HG02840 (cell line): ENCODE measurements around the gene G6PD.
A peak's percentile ranks its signal among the peaks of the same experiment; 100 is the strongest.
"Not testable (repeated sequence)": the region's sequence is repeated elsewhere in the genome, so short reads cannot be mapped to it uniquely, and the experiment has no call there.

Source experiments
- ATAC-seq: cut with Tn5 transposase; IDR thresholded peaks from one replicate; pipeline ENCODE4 v1.9.1; 2021; ENCODE audit warnings: mild to moderate bottlenecking, moderate library complexity, moderate number of reproducible peaks; ENCODE audit not compliant: unreplicated experiment, low FRiP score

Gene G6PD

GRCh38 chrX:154546354-154547244, at the start of gene G6PD:
Gene G6PD, minus strand, starts transcription at chrX:154546846. Its CDS starts 691 bp downstream, at chrX:154546155.
- peak; percentile 51 for ATAC-seq

GRCh38 chrX:154595559-154596249, 49.1 kb upstream of the G6PD start:
- no peak for ATAC-seq

- no peak for ATAC-seq
These were observed 47.8 kb upstream of the G6PD start for GRCh38 chrX:154594491-154594890.

GRCh38 chrX:154593201-154593600, 46.6 kb upstream of the G6PD start:
- ATAC-seq, result no peak

- ATAC-seq, result no peak
These were observed 45.9 kb upstream of the G6PD start for GRCh38 chrX:154592505-154592904.

GRCh38 chrX:154590415-154590814, 43.8 kb upstream of the G6PD start:
- not testable (repeated sequence) for ATAC-seq

- ATAC-seq, result not testable (repeated sequence)
These were observed 38.0 kb upstream of the G6PD start, which contains the start of gene CTAG1A for GRCh38 chrX:154584585-154585183. Gene CTAG1A, plus strand, starts transcription at chrX:154585133. Its CDS starts 74 bp downstream, at chrX:154585207.

GRCh38 chrX:154582994-154583393, 36.3 kb upstream of the G6PD start:
- not testable (repeated sequence) for ATAC-seq

GRCh38 chrX:154575076-154575475, 28.4 kb upstream of the G6PD start:
- not testable (repeated sequence) for ATAC-seq

GRCh38 chrX:154573061-154573460, 26.4 kb upstream of the G6PD start:
- ATAC-seq, result not testable (repeated sequence)

- ATAC-seq, result not testable (repeated sequence)
These were observed 23.7 kb upstream of the G6PD start for GRCh38 chrX:154570361-154570760.

GRCh38 chrX:154562295-154562694, 15.6 kb upstream of the G6PD start:
- ATAC-seq, result not testable (repeated sequence)

GRCh38 chrX:154560326-154560725, 13.7 kb upstream of the G6PD start:
- ATAC-seq, result not testable (repeated sequence)

- not testable (repeated sequence) for ATAC-seq
These were observed 12.2 kb upstream of the G6PD start for GRCh38 chrX:154558896-154559295.

GRCh38 chrX:154558060-154558690, 11.5 kb upstream of the G6PD start:
- ATAC-seq, result not testable (repeated sequence)

GRCh38 chrX:154552112-154552806, 5.6 kb upstream of the G6PD start:
- ATAC-seq, result not testable (repeated sequence)

GRCh38 chrX:154549766-154550165, 3.1 kb upstream of the G6PD start:
- no peak for ATAC-seq

- no peak for ATAC-seq
These were observed 1.3 kb upstream of the G6PD start for GRCh38 chrX:154548028-154548316.

- peak; percentile 86 for ATAC-seq
These were observed 790 bp upstream of the G6PD start, which contains the start of gene IKBKG for GRCh38 chrX:154547245-154548027. Gene IKBKG, plus strand, starts transcription at chrX:154547620. Its CDS starts 4,383 bp downstream, at chrX:154552003.
